GM18868 (cell line): ENCODE measurements around the gene POP7.
"Not testable (repeated sequence)": the region's sequence is repeated elsewhere in the genome, so short reads cannot be mapped to it uniquely, and the experiment has no call there.

ENCODE experiments used
- ATAC-seq: cut with Tn5 transposase; IDR thresholded peaks from one replicate; pipeline ENCODE4 v1.9.1; 2021; ENCODE audit warnings: mild to moderate bottlenecking, moderate library complexity; ENCODE audit not compliant: unreplicated experiment

Gene POP7

DNA sequence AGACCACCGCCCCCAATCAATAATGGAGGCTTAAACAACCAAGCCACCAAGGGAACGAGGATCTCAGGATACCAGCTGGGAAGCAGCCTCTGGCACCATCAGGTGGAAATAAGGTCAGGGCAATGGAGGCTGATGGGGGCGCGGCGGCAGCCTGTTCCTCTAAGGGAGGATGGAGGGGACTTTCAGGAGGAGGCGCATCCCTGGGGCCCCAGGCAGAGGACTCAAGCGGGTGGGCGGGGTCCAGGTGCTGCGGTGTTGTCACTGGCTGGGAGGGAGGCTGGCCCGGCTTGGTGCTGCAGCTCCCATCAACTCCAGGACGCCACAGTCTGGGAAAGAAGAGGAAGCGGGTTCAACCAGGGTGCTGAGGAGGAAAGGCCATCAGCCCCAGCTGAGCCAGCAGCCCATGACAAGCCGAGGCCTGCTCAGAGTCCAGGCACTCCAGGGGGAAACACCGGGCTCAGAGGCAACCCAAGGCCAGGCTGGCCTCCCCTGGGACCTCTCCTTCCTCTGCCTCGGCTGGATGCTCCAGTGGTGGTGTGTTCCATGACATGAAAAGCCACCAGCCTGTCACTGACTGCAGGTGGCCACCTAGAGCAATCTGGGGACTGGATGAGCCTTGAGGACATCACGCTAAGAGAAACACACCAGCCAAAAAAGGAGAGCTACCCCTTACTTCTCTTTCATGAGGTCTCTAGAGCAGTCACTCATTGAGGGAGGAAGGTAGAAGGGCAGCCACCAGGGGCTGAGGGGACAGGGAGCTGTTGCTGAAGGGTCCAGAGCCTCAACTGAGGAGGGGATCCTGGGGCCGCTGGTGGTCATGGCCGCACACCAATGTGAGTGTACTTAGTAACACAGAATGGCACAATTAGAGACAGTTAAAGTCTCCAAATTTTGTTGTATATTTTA lies 16.4 kb upstream of the POP7 start:
- no peak for ATAC-seq

DNA sequence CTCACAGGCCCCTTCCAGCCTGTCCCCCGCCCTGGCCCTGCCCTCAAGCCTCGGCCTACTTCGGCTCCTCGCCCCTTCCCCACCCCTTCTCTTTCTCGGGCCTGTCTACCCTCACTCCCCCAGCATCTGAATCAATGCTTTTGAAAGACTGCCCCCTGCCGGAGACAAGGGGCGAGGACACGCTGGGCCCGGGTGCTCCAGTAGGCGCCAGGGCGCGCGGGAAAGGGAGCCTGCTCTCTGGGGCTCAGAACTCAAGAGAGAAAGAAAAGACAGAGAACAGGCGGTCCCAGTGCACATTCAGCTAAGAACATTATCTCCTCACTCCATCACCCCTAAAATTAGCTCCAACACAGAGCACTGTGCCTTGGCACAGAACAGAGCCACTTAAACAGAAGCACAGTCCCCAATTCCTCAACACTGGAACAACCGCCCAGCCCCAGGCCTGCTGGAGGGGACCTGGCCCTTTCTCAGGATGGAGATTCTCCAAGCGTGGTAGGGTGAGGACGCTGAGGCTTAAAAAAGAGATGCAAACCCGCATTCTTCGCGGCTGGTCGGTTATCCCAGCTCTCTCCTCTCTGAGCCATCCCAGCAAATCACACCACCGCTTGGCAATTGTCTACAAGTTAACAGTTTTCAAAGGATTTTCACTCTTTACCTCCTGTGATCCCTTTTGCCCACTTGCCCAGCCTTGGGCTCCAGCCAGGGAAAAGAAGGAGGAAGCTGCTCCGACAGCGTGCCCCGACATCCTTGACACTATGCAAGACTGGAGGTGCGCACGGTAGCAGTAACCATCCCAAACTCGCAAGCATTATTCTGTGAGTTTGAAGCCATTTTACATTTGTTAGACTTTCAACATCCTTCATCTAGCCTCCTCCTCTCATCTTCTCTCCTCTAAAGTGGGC lies 14.0 kb upstream of the POP7 start:
- no peak for ATAC-seq

DNA sequence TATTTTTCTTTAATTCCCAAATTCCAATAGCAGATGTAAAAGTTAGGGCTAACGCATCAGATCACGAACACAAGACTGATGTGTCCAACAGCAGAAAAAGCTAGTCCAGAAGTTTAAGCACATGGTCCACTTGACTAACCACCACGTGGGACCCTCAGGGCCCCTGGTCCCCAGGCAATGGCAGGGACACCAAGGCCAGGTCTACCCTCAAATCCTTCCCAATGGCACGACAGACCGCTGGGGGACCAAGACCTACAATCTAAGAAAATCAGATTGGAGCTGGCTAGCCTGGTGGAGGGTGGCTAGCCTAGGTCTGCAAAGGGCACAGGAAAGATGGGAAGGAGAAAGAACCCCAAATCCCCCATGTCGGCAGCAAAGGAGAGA lies 13.4 kb upstream of the POP7 start:
- no peak for ATAC-seq

DNA sequence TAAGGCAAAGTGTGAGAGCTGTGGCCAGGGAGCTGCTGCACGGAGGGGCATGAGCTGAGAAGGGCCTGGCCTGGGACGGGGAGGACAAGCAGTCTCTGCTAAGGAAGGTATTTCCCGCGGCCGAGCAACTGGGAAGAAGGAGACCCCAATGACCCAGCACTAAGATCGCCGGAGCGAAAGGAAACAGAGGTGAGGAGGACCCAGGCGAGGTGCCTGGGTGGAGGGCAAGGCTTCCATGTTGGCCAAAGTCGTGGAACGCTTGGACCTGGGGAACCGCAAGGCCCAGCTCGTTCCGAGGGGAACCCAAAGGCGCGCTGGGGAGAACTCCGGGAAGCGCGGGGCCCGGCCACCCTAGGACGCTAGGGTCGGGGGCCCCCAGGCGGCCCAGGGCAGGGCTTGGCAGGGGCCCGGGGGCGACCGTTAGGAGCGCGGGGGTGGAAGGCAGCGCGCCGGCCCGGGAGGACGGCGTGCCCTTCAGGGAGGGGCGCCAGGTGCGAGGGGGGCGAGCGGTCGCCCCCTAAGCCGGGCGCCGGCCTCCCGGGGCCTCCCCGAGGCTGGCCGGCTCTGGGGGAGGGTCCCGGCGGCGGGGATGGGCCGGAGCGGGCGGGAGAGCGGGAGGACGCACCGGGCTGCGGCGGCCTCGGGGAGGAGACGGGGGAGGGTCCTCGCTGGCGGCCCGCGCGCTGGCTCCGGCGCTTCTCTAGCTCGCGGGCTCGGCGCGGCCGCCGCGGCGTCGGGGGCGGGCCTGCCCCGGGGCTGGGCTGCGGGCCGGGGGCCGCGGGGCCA lies 12.4 kb upstream of the POP7 start:
- peak; percentile 26 for ATAC-seq

DNA sequence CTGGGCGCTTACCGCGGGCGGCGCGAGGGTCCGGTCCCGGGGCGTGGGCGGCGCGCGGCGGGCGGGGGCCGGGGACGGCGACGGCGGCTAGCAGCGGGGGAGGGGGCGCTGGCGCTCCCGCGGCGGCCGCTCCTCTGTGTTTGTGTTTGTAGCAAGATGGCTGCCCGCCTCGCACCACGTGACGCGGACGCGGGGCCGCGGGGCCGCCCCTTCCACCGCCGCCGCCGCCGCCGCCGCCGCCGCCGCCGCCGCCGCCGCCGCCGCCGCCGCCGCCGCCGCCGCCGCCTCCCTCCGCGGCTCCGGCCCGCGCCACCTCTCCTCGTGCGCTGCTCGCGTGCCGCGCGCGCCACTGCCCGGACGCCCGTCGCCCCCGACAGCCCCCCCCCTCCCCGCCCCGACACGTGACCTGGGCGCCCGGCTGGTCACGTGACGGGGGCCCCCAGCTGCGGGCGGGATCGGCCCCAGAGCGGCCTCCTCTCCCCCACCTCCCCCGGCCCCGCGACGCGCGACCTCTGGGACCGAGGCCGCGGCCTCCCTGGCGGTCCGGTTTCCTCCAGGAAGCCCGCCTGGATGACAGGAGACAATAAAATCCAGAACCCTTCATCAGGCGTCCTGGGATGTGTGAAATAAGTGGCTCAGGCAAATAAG lies 11.7 kb upstream of the POP7 start, which contains the start of gene GIGYF1:
Gene GIGYF1, minus strand, starts transcription at position 153 of the 648 bp plus-strand sequence. CDS start 6,012 bp downstream, outside the sequence.
- ATAC-seq: peak; percentile 39

DNA sequence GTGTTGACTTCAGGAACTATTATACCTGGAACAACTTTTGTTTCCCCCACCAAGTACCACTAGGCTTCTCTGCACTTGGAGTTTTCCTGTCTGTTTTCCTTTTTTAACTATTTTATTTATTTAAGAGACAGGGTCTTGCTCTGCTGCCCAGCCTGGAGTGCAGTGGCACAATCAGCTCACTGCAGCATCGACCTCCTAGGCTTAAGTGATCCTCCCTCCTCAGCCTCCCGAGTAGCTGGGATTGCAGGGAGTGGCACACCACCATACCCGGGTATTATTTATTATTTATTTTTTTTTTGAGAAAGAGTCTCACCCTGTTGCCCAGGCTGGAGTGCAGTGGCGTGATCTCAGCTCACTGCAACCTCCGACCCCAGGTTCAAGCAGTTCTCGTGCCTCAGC lies 9.8 kb upstream of the POP7 start:
- no peak for ATAC-seq

DNA sequence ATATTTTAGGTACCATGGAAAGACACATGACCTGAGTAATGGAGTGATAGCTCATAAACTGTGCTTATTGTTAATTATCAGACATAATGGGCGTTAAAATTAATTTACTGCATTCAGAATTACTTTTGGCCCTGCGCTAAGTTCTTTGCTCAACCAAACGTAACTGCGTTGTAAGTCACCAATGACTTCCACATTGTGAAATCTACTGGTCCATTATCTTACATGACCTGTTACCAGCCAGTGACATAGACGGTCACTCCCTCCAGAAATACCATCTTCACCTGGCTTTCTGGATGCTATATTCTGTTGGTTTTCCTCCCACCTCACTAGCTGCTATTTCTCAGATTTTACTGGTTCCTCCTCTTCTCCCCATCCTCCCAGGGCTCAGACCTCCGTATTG lies 6.9 kb upstream of the POP7 start:
- no peak for ATAC-seq

DNA sequence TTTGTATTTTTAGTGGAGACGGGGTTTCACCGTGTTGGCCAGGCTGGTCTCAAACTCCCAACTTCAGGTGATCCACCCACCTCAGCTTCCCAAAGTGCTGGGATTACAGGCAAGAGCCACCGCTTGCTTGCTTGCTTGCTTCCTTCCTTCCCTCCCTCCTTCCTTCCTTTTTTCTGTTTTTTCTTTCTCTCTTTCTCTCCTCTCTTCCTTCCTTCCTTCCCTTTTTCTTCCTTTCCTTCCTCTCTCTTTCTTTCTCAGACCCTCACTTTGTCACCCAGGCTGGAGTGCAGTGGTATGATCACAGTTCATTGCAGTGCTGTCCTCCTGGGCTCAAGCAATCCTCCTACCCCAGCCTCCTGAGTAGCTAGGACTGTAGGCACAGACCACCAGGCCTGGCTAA lies 4.8 kb upstream of the POP7 start:
- ATAC-seq: not testable (repeated sequence)

DNA sequence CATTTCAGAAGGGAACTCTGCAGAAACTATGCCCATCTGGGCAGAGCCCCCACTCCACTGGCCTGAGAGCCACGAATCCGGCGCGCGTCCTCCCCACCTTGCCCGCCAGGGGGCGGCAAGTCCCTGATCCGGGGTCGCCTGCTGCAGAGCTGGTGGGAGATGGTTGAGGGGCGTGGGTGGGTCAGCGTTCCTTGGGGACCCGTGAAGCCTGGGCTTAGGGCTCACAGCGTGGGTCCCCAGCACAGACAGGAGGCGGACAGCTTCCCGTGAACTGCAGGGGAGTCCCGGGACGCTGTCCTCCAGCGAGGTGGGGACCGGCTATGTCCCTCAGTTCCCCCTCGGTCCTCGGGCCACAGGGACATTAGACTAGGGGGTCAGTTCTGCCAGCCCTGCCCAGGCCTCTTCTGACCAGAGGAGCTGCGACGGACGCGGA lies 585 bp upstream of the POP7 start:
- peak; percentile 67 for ATAC-seq

DNA sequence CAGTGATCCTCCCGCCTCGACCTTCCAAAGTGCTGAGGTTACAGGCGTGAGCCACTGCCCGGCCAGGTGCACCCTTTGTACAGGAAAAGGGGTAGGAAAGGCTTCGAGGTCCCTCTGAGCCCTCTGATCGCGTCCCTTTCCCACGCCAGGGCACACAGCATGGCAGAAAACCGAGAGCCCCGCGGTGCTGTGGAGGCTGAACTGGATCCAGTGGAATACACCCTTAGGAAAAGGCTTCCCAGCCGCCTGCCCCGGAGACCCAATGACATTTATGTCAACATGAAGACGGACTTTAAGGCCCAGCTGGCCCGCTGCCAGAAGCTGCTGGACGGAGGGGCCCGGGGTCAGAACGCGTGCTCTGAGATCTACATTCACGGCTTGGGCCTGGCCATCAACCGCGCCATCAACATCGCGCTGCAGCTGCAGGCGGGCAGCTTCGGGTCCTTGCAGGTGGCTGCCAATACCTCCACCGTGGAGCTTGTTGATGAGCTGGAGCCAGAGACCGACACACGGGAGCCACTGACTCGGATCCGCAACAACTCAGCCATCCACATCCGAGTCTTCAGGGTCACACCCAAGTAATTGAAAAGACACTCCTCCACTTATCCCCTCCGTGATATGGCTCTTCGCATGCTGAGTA lies 871 bp downstream of the POP7 start:
- no peak for ATAC-seq

DNA sequence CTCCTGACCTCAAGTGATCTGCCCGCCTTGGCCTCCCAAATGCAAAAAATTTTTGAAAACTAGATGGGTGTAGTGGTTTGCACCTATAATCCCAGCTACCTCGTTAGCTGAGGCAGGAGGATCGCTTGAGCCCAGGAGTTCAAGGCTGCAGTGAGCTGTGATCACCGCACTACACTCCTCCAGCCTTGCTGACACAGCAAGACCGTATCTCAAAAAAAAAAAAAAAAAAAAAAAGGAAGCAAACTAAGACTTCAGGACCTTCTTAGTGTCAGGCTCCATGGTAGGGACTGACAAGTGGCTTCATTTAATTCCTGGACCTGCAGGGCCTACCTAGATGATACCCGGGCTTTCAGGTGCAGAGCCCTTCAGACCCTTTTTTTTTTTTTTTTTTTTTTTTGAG lies 2.5 kb downstream of the POP7 start:
- ATAC-seq: no peak

DNA sequence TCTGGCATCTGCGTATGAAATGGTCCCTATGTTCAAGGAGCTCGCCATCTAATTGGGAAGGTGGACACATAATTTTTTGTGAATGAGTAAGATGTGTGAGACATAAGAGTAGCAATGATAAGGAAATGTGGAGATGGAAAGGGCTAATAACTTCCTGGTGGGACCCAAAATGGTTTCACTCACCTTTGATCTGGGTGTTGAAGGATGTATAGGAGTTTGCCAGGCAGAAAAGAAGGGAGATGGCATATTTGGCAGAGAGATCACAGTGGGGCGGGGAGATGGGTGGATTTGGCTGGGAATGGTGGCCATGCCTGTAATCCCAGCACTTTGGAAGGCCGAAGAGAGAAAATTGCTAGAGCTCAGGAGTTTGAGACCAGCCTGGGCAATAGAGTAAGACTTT lies 4.5 kb downstream of the POP7 start:
- no peak for ATAC-seq

DNA sequence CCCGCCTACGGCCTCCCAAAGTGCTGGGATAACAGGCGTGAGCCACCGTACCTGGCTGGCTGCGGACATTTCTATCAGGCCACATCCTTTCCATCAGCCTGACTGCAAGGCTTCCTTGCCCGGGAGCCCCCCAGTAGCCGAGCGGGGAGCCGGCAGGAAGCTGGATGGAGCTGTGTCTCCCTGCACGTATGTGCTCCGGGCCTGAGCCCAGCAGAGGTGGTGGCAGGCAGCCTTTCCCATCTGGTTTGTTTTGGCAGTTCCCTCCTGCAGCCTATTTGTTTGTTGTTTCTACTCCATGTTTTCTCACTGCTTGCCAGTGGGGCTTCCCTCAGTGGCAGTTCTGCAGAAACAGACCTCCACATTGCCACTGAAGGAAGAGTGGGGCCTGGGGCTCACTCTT lies 5.4 kb downstream of the POP7 start:
- no peak for ATAC-seq

DNA sequence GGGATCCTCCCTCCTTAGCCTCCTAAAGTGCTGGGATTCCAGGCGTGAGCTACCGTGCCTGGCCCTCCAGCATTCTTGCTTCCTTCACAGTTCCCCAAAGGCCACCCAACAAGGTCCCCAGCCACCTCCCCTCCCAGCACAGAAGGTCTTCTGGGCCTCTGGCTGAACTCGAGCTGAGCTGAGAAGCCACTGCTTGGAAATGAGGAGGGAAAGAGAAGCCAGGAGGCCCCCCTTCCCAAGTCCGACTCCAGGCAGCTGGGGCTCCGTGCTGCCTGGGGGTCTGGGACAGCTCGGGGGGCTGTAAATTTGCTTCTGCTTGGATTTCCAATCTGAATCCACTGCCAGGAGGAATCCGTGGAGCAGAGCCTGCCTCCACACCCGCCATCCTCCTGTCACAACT lies 8.8 kb downstream of the POP7 start:
- no peak for ATAC-seq

DNA sequence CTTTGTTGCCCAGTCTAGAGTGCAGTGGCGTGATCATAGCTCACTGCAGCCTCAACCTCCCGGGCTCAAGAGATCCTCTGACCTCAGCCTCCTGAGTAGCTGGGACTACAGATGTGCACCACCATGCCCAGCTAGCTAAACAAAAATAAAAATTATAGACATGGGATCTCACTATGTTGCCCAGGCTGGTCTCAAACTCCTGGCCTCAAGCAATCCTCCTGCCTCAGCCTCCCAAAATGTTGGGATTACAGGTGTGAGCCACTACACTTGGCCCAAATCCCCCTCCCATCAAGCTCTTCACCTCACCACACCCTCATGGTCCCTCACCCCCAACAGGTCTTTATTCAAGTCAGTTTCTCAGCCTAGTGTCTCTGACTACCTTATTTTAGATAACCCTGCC lies 11.2 kb downstream of the POP7 start:
- ATAC-seq: not testable (repeated sequence)

DNA sequence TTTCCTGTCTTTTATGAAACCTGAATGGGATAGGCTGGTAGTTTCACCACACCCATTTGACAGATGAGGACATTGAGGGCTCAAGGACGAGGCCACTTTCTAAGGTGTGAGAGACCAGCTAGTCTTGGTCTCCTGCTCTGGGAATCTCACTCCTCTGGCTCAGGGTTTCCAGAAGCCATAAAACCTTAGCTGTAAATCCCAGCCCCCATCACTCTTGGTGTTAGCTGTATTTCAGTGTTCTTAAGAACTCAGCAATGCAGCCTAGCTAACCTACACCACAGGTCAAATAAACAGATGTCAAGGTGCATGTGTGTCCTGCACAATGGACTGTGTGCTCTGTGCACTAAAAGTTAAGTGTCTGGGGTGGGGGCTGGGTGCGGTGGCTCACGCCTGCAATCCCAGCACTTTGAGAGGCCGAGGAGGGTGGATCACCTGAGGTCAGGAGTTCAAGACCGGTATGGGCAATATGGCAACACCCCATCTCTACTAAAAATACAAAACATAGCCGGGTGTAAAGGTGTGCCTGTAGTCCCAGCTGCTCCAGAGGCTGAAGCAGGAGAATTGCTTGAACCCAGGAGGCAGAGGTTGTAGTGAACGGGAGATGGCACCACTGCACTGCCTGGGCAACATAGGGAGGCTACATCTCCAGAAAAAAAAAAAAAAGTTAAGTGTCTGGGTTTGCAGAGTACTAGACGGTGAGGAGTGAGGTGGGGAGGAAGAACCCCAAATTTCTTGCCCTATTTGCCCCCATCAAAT lies 13.8 kb downstream of the POP7 start:
- no peak for ATAC-seq

DNA sequence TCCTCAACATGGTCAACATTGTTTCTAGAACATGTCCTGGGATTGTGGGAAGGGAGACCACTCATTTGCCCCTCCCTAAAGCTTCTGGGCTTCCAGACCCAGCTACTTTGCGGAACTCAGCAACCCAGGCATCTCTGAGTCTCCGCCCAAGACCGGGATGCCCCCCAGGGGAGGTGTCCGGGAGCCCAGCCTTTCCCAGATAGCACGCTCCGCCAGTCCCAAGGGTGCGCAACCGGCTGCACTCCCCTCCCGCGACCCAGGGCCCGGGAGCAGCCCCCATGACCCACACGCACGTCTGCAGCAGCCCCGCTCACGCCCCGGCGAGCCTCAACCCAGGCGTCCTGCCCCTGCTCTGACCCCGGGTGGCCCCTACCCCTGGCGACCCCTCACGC lies 14.4 kb downstream of the POP7 start, which contains the start of gene EPO:
Gene EPO, plus strand, starts transcription at position 190 of the 392 bp plus-strand sequence. CDS start 513 bp downstream, outside the sequence.
- no peak for ATAC-seq

DNA sequence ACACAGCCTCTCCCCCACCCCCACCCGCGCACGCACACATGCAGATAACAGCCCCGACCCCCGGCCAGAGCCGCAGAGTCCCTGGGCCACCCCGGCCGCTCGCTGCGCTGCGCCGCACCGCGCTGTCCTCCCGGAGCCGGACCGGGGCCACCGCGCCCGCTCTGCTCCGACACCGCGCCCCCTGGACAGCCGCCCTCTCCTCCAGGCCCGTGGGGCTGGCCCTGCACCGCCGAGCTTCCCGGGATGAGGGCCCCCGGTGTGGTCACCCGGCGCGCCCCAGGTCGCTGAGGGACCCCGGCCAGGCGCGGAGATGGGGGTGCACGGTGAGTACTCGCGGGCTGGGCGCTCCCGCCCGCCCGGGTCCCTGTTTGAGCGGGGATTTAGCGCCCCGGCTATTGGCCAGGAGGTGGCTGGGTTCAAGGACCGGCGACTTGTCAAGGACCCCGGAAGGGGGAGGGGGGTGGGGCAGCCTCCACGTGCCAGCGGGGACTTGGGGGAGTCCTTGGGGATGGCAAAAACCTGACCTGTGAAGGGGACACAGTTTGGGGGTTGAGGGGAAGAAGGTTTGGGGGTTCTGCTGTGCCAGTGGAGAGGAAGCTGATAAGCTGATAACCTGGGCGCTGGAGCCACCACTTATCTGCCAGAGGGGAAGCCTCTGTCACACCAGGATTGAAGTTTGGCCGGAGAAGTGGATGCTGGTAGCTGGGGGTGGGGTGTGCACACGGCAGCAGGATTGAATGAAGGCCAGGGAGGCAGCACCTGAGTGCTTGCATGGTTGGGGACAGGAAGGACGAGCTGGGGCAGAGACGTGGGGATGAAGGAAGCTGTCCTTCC lies 15.0 kb downstream of the POP7 start:
- ATAC-seq: no peak
